DND-41 (cell line): Measurements from ENCODE around the gene TMEM266.

ENCODE experiments used
- CTCF ChIP-seq: IDR thresholded peaks from 2 replicates; pipeline ENCODE4 v1.5.1; 2012; ENCODE audit warnings: borderline replicate concordance, low read length, moderate library complexity, mild to moderate bottlenecking; ENCODE audit not compliant: poor library complexity, severe bottlenecking; ENCODE audit errors: extremely low read depth
- EZH2 ChIP-seq: IDR thresholded peaks from 3 replicates; pipeline ENCODE4 v1.6.1; 2012; ENCODE audit warnings: borderline replicate concordance, low read depth, mild to moderate bottlenecking, moderate library complexity, low read length, inconsistent platforms; ENCODE audit not compliant: severe bottlenecking

DNA sequence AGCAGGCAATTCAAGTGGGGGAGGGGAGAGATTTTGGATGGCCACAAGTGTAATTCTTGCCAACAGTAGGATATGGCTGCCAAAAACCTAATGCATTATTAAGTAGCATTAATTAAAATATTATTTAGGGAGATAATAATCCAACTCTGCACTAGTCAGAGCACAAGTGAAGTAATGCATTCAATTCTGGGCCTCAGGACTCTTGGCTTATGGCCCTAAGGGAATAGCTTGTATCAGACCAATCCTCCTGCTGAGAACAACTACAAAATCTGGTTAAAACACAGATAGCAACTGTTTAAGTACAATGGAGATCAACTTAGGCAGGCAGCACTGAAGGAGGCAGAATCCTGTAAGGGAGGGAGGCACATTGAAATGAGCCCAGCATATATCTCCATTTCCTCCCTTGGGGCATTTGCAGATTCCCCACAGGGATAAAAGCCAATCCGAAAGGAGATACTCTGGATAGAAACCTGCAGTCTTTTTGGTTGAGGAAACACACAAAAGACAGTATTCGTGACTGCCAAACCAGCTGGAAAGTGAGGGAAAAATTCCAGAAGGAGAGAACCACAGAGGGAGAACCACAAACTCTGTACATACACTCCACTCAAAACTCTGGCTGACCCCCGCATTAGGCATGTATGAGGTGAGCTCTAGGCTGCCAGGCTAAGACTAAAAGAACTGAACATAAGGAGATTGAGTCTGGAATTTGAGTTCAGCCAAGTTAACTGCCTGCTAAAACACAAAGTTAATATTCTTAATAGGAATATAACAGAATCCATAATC lies 194.1 kb downstream of the TMEM266 start:
- TF ChIP-seq CTCF (no peak), EZH2 (no peak)
